HG02759 (cell line): Measurements from ENCODE around the gene SUPT5H.
"Not testable (repeated sequence)": the region's sequence is repeated elsewhere in the genome, so short reads cannot be mapped to it uniquely, and the experiment has no call there.

Experiments
- ATAC-seq: cut with Tn5 transposase; IDR thresholded peaks from one replicate; pipeline ENCODE4 v1.9.1; 2021; ENCODE audit warnings: mild to moderate bottlenecking, moderate library complexity; ENCODE audit not compliant: unreplicated experiment

The SUPT5H gene

DNA sequence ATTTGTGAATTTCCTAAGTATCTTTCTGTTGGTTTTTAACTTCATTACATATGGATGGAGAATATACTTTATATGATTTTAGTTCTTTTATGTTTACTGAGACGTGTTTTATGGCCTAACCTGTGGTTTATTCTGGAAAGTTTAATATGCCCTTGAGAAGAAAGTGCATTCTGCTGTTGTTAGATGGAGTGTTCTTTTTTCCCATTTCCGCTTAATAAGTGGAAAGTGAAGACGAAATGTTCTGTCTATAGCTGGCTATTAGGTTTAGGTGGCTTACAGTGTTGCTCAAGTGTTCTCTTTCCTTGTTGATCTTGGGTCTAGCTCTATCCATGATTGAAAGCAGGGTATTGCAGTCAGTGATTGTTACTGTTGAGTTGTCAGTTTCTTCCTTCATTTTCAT is 18.0 kb downstream of the SUPT5H start:
- ATAC-seq = no peak

DNA sequence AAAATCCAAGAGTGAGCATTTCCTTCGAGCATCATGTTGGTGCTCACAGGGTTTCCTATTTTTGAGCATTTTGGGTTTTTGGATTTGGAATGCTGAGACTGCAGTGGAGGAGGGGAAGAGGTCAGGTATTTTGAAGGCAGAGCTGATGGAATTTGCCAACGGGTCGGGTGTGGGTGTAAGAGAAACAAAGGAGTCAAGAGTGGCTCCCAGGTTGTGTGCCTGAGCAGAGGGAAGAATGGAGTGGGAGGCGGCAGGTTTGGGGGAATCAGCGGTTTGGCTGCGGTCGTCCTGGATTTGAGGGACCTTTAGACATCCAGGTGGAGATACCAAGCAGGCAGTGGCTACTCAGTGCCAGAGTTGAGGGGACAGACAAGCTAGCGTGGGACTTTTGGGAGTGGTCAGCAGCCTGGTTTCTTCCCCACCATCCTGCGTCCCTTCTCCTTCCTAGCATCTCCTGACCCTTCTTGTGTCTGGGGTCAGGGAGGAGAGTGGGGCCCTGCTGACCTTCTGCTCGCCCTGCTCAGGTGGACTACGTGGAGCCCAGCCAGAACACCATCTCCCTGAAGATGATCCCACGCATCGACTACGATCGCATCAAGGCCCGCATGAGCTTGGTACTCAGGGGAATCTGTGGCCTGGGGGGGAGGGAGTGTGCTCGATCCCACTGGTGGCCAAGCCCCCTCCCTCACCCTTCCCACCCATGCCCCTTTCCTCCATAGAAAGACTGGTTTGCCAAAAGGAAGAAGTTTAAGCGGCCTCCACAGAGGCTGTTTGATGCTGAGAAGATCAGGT is 20.8 kb downstream of the SUPT5H start:
- ATAC-seq = no peak

DNA sequence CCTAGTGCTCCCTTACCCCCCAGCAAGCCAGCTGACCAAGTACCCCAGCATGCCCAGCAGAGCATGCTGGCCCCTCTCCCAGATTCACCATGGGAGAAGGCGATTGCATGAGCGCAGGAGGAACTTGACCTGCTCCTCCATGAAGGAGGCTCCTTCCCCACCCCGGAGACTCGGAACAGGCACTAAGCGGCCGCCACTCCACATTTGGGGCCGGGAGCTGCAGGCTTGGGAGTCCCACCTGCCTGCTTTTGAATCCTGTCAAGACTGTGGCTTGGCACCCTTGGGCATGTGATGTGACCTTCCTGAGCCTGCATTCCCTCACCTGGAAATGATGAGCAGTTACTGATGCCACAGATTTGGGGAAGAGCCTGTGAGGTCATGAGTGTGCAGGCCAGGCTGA is 22.6 kb downstream of the SUPT5H start:
- ATAC-seq = no peak

DNA sequence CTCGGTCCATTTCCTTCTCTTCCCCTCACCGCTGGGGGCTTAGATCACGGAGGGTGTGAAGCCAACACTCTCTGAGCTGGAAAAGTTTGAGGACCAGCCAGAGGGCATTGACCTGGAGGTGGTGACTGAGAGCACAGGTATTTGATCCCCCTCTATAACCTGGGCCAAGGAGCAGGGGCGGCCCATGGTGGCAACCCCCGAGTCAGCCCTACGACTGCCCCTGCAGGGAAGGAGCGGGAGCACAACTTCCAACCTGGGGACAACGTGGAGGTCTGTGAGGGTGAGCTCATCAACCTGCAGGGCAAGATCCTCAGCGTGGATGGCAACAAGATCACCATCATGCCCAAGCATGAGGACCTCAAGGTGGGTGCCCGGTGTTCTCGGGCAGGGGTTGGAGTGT is 23.7 kb downstream of the SUPT5H start:
- no peak for ATAC-seq

DNA sequence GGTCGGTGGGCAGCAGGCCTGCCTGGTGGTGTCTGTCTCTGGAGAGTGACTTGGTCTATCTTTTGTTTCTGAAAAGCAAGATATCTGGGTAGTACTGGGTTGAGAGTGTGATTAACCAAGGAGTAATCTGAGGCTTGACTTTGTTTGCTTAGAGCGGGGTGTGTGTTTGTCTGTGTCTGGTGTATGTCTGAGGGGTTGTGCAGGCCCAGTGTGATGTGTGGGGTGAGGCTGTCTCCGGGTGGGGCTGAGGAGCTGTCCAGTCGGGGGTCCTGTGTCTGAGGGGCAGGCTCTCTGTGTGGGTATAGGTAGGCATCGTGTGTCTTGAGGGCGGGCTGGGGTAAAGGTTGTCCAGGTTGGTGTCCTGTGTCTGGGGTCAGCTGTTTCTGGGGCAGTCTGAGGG is 24.2 kb downstream of the SUPT5H start:
- ATAC-seq = no peak

DNA sequence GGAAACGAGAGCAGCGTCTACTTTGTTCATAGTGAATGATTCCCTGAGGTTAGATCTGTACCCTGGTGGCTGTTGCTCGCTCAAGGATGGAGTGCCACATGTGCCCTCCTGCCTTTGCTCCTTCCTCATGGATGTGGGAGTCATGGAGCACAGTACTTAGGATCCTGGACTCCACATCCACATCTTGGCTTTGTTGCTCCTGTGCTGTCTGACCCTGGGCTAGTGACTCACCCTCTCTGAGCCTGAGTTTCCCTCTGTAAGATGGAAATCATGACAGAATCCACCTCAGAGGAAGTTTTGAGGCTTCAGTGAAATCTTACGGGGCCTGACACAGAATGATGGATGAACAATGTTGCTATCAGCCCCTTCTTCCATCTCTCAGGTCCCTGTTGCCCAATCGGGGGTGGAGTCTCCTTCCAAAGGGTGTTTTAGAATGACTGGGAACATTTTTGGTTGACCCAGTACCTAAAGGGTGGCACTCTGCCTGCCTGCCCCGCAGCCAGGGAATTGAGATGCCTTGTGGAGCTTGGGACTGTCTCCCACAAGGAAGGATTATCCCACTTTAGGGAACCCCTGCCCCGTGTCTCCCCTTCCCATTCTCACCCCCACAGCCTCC is 25.4 kb downstream of the SUPT5H start:
- no peak for ATAC-seq

DNA sequence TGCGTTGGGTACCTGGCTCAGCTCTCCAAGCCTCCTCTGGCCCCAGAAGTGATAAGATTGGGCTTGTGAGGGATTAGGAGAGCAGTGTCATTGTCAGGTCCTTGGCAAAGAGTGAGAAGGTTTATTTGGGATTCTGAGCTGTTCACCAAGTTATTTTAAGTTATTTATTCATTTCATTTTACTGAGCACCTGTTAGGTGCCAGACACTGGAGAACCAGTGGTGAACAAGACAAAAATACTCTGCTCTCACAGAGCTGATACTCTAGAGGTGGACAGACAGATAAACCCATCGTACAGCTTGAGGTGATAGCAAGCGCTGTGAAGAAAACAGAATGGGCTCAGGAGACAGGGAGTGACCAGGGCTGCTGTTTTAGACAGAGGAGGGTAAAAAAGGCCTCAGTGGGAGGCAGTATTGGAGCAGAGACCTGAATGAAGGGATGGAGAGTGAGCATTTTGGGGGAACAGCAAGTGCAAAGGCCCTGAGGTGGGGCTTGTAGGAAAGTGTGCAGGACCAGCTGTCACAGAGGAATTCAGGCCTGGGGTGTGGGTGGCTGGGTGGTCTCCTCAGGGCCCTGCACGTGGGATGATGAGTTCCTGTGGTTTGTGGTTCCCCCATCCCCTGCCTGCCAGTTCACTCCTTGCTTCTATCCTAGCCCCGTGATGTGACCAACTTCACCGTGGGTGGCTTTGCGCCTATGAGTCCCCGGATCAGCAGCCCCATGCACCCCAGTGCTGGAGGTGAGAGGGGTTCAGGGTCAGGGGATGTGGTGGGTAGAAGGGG is 26.6 kb downstream of the SUPT5H start:
- no peak for ATAC-seq

DNA sequence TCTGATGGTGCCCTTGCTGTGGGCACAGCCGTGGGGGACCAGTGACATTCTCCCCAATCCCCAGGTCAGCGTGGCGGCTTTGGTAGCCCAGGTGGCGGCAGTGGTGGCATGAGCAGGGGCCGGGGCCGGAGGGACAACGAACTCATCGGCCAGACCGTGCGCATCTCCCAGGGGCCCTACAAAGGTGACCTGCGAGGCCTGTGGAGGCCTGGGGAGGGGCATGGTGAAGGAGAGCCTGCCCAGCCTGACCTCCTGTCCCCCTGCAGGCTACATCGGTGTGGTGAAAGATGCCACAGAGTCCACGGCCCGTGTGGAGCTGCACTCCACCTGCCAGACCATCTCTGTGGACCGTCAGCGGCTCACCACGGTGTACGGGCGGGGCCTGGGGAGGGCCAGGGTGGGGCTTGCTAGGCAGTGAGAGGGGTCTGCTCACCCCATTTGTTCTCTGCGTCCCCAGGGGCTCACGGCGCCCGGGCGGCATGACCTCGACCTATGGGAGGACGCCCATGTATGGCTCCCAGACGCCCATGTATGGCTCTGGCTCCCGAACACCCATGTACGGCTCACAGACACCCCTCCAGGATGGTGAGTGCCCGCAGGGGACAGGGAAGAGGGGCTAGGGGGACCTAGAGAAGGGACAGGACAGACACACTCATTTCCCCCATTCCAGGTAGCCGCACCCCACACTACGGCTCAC is 27.5 kb downstream of the SUPT5H start:
- ATAC-seq = no peak

DNA sequence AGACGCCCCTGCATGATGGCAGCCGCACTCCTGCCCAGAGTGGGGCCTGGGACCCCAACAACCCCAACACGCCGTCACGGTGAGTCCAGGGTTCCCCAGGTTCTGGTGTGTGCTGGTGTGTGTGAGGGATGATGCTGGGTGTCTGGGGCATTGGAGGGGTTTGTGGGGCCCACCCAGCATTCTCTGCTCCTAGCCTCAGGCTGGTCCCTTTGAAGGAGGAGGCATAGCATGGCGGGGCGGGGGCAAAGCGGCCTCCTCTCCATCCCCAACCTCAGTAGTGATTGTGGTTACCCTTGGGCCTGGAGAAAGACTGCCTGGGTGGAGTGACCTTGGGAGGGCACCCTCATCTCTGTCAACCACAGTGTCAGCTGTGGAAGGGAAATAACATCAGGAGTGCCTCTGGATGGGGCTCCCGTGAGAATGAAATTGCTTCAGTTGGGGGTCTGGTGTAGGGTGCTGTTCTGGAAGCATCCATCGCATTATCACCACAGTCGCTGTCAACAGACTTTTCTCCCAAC is 28.1 kb downstream of the SUPT5H start:
- ATAC-seq = no peak

DNA sequence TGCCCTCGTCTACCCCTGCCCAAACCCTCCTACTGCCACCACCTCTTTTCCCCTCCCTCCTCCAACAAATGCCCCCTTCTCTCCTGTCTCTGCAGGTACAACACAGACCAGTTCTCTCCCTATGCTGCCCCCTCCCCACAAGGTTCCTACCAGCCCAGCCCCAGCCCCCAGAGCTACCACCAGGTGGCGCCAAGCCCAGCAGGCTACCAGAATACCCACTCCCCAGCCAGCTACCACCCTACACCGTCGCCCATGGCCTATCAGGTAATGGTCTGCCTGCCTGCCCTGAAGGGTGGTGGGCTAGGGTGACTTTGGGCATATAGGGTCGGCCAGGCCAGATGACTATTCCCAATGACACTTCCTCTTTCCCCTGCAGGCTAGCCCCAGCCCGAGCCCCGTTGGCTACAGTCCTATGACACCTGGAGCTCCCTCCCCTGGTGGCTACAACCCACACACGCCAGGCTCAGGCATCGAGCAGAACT is 28.8 kb downstream of the SUPT5H start:
- ATAC-seq = no peak

DNA sequence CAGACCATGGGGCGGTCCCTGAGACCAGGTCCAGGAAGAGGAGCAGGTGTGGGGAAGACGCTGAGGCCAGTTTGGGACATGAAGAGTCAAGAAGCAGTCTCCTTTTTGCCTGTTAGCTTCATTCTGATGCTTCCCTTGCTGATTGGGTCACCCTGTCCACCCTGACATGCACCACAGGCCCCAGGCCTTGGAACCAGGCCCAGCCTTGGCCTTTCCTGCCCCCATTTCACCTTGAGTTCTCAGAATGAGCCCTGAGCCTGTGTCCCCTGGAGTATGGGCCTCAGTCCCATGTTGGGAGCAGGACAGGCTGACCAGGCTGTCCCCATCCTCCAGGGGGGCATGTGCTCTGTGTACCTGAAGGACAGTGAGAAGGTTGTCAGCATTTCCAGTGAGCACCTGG is 30.4 kb downstream of the SUPT5H start:
- ATAC-seq = no peak

DNA sequence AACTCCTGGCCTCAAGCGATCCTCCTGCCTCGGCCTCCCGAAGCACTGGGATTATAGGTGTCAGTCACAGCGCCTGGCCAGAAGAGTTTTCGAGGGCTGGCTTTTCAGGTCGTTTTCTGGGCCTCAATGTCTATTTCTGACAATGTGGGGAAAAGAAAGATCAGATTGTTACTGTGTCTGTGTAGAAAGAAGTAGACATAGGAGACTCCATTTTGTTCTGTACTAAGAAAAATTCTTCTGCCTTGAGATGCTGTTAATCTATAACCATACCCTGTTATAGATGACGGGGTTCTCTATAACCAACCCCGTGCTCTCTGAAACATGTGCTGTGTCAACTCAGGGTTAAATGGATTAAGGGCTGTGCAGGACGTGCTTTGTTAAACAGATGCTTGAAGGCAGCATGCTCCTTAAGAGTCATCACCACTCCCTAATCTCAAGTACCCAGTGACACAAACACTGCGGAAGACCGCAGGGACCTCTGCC is 34.0 kb downstream of the SUPT5H start:
- not testable (repeated sequence) for ATAC-seq

DNA sequence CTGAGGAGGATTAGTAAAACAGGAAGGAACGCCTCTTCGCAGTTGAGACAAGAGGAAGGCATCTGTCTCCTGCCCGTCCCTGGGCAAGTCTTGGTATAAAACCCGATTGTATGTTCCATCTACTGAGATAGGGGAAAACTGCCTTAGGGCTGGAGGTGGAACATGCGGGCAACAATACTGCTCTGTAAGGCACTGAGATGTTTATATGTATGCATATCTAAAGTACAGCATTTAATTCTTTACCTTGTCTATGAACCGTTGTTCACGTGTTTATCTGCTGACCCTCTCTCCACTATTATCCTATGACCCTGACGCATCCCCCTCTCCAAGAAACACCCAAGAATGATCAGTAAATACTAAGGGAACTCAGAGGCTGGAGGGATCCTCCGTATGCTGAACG is 34.5 kb downstream of the SUPT5H start:
- ATAC-seq = no peak

DNA sequence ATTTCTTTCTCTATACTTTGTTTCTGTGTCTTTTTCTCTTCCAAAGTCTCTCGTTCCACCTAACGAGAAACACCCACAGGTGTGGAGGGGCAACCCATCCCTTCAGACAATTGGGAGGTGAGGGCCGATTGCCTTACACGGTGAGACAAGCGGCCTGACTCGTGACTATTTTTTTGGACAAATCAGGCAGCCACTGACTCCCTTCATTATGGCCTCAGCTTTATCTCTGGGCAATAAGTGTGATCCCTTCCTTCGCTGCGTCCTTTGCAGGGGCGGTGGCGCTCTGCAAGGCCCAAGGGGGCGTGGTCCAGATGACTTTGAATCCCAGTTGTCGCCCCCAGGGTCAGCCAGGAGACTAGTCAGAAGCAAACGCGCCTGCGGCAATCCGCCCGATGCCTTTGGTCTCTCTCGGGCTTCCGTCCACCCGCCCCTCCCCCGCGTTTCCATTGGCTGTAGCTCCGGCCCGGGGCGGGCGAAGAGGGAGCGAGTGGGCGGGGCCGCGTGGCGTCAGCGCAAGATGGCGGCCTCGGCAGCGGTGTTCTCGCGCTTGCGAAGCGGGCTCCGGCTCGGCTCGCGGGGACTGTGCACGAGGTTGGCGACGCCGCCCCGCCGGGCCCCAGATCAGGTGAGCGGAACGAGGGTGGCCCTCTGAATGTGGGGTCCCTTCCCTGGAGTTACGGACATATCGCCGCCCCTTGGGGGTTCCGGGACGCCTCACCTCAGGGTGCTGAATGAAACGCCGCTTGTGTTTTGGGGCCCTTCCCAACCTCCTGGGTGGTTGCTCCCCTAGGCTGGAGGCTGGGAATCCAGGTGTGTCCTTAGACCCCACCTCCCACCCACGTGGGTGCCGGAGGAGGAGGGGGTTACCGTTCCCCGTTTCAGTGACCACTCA is 35.2 kb downstream of the SUPT5H start, which contains the start of gene TIMM50:
TSS of gene TIMM50 (plus strand) at position 502 of the 892 bp plus-strand sequence. CDS start at position 518, 16 bp downstream.
- ATAC-seq = peak; percentile 95

DNA sequence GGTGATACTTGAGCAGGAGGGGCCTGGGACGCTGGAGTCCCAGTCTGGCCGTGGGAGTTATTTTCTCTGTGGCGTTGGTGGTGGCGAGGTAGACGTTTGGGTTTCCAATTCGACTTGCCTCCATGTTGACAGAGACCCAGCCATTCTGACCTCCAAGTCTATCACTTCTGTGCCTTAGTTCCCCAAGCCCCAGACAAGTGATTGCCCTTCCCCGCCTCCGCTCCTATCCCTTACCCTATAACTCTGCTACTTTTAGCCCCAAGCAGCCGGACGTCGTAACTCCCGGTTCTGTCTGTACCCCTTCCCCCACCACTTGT is 35.8 kb downstream of the SUPT5H start:
- no peak for ATAC-seq

DNA sequence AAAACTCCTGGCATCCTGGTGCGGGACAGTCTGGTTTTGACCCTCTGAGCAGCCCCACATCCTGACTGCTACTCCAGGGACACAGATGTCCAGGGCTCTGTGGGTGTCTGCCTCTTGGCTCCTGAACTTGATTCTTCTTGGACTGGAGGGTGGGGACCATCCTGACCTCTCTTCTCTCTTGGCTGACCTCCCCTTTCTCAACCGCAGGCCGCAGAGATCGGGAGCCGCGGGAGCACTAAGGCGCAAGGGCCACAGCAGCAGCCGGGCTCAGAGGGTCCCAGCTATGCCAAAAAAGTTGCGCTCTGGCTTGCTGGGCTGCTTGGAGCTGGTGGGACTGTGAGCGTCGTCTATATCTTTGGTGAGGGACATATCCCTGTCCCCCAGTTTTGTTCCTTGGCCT is 36.3 kb downstream of the SUPT5H start:
- ATAC-seq = no peak

DNA sequence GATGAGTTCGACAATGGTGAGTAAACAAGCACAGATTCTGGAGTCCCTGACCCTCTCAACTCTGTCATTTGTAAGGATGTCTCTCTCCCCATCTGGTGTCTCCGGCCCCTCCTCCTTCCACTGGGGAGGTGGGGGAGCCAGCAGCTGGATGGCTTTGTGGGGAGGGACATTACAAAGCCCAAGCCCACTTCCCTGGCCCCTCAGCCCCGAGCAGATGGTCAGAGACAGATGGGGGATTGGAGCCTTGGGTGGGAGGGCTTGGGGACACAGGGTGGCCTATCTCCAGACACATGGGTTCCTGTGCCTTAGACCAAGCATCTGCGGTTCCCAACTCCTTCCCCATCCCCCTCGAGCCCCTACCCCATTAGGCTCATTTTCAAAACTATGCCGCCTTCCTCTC is 37.8 kb downstream of the SUPT5H start:
- no peak for ATAC-seq

DNA sequence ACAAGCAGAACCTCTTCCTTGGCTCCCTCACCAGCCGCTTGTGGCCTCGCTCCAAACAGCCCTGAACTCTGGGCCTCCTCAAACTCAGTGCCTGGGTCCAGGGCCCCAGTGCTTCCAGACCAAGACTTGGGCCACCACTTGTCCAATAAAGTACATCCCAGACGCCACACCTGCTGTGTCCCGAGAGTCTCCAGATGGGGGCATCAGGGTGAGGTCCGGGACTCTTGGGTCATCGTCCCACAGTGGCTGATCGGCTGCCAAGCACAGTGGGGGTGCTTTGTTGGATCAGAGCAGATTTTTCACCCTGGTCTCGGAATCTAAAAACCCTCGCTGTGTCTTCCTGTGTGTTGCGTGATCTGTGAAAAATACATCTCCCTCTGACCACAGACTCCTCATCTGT is 44.4 kb downstream of the SUPT5H start:
- ATAC-seq = no peak

DNA sequence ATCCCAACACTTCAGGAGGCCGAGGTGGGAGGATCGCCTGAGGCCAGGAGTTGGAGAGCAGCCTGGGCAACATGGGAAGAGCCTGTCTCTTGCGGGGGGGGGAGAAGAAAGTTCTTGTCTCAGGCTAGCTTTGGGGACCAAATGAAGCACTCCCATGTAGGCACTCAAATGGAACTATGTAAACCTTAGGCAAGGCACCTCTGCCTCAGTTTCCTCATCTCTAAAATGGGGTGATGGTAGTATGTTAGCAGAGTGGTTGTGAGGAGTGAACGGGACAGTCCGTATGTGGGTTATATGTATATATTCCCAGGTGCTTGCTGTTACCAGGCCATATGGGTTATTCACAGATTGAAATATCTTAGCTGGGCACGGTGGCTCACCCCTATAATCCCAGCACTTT is 46.8 kb downstream of the SUPT5H start:
- no peak for ATAC-seq

DNA sequence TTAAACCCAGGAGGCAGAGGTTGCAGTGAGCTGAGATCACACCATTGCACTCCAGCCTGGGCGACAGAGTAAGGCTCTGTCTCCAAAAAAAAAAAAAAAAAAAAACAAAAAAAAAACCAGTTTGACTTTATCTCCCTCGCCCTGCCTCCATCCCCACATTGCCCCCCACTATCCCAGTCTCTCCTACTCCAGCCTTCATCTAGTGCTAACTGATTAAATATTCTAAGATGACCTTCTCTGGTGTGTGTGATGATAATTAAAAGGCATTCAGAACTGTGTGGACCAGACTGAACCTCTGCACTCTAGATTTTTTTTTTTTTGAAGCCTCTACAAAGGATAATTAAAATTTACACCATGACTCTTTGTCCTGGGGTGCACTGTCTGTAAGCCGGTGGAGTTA is 47.4 kb downstream of the SUPT5H start:
- no peak for ATAC-seq
